ENCODE results near the gene CHD6. TPM values are rescaled to one million over a fixed set of nuclear protein-coding genes. Genes with fewer than 3 reads are reported as not detected.

CHD6 gene
- total RNA-seq, 1 experiment from 2014 or later, result 98.5 TPM

- Mint-ChIP-seq H3K27ac (ENCODE audit: unreplicated experiment) (no peak overlapping the region), H3K4me3 (ENCODE audit: low read depth, unreplicated experiment) (no peak overlapping the region), H3K9me3 (ENCODE audit: low read depth, unreplicated experiment) (no peaks in the 10 kb centered on the region), H3K4me1 (ENCODE audit: low read depth, unreplicated experiment) (no peaks in the 10 kb centered on the region), H3K27me3 (ENCODE audit: unreplicated experiment) (no peaks in the 10 kb centered on the region), H3K36me3 (ENCODE audit: insufficient read depth, unreplicated experiment) (peaks cover 43% of the 10 kb centered on the region)
- TF ChIP-seq CTCF (IDR thresholded peaks at IDR 0.05; ENCODE audit: unreplicated experiment), result no peak
- intact Hi-C loops (cut with micrococcal nuclease; ENCODE audit: unreplicated experiment), result no loop called here
- CTCF ChIA-PET, result interaction anchor here (0.6 kb wide), 1 partner anchor 167 kb away, joined by 3 read pairs; no protein-coding TSS in a partner anchor
- DNase-seq, result no peak
- no TSS peak for BruUV-seq (replicated peaks)
Observed at GRCh38 chr20:41424546-41424945, 193.6 kb downstream of the CHD6 start.

- Mint-ChIP-seq H3K9me3 (ENCODE audit: low read depth, unreplicated experiment) (no peaks in the 10 kb centered on the region), H3K4me1 (ENCODE audit: low read depth, unreplicated experiment) (no peaks in the 10 kb centered on the region), H3K4me3 (ENCODE audit: low read depth, unreplicated experiment) (no peak overlapping the region), H3K27me3 (ENCODE audit: unreplicated experiment) (no peaks in the 10 kb centered on the region), H3K36me3 (ENCODE audit: insufficient read depth, unreplicated experiment) (peaks cover 43% of the 10 kb centered on the region), H3K27ac (ENCODE audit: unreplicated experiment) (no peak overlapping the region)
- CTCF ChIA-PET, result no interaction called here
- BruUV-seq (replicated peaks), result no TSS peak
- DNase-seq, result no peak
- TF ChIP-seq CTCF (IDR thresholded peaks at IDR 0.05; ENCODE audit: unreplicated experiment), result no peak
- intact Hi-C loops (cut with micrococcal nuclease; ENCODE audit: unreplicated experiment), result no loop called here
Observed at GRCh38 chr20:41424011-41424410, 194.2 kb downstream of the CHD6 start.

GRCh38 chr20:41422953-41423352 is 195.2 kb downstream of the CHD6 start:
- no TSS peak for BruUV-seq (replicated peaks)
- Mint-ChIP-seq H3K9me3 (ENCODE audit: low read depth, unreplicated experiment) (no peaks in the 10 kb centered on the region), H3K27ac (ENCODE audit: unreplicated experiment) (no peak overlapping the region), H3K4me3 (ENCODE audit: low read depth, unreplicated experiment) (no peak overlapping the region), H3K4me1 (ENCODE audit: low read depth, unreplicated experiment) (no peaks in the 10 kb centered on the region), H3K36me3 (ENCODE audit: insufficient read depth, unreplicated experiment) (peaks cover 43% of the 10 kb centered on the region), H3K27me3 (ENCODE audit: unreplicated experiment) (no peaks in the 10 kb centered on the region)
- CTCF ChIA-PET, result interaction anchor here (0.7 kb wide), 1 partner anchor 181 kb away, joined by 4 read pairs; no protein-coding TSS in a partner anchor
- TF ChIP-seq CTCF (IDR thresholded peaks at IDR 0.05; ENCODE audit: unreplicated experiment), result no peak
- intact Hi-C loops (cut with micrococcal nuclease; ENCODE audit: unreplicated experiment), result no loop called here
- DNase-seq, result no peak

- H3K9me3 Mint-ChIP-seq (ENCODE audit: low read depth, unreplicated experiment), result no peaks in the 10 kb centered on the region
- H3K27me3 Mint-ChIP-seq (ENCODE audit: unreplicated experiment), result no peaks in the 10 kb centered on the region
- CTCF ChIA-PET, result interaction anchor here (0.5 kb wide), 1 partner anchor 41 kb away, joined by 3 read pairs; no protein-coding TSS in a partner anchor
- peaks cover 35% of the 10 kb centered on the region for H3K36me3 Mint-ChIP-seq (ENCODE audit: insufficient read depth, unreplicated experiment)
- H3K27ac Mint-ChIP-seq (ENCODE audit: unreplicated experiment), result no peak overlapping the region
- no peak overlapping the region for H3K4me3 Mint-ChIP-seq (ENCODE audit: low read depth, unreplicated experiment)
- no TSS peak for BruUV-seq (replicated peaks)
- intact Hi-C loops (cut with micrococcal nuclease; ENCODE audit: unreplicated experiment), result no loop called here
- no peak for DNase-seq
- no peak for TF ChIP-seq CTCF (IDR thresholded peaks at IDR 0.05; ENCODE audit: unreplicated experiment)
- H3K4me1 Mint-ChIP-seq (ENCODE audit: low read depth, unreplicated experiment), result no peaks in the 10 kb centered on the region
Observed at GRCh38 chr20:41418739-41419293, 199.4 kb downstream of the CHD6 start.

All from Calu3 (cell line).